GM23248 (cell line): Measurements from ENCODE around the gene CTNNA2. TPM values are rescaled to one million over a fixed set of nuclear protein-coding genes. Genes with fewer than 3 reads are reported as not detected.

ENCODE experiments used
- DNase-seq: peaks from one replicate; pipeline ENCODE4 v3.0.0-alpha.2; 2015
- H2AFZ ChIP-seq: fragments of 200-600 bp; sonication (generic); 2 replicates; pipeline ENCODE4 v1.6.1; 2016; ENCODE audit warnings: antibody characterized with exemption
- H3F3A ChIP-seq: fragments of 200-600 bp; sonication (generic); 2 replicates; pipeline ENCODE4 v1.6.1; 2016; ENCODE audit warnings: mild to moderate bottlenecking, antibody characterized with exemption, mixed run types; ENCODE audit not compliant: insufficient read depth
- H3K27ac ChIP-seq: fragments of 200-600 bp; sonication (generic); 2 replicates; pipeline ENCODE4 v1.5.1; 2016; ENCODE audit warnings: mild to moderate bottlenecking
- H3K27me3 ChIP-seq: fragments of 200-600 bp; sonication (generic); replicated peaks from 2 replicates; pipeline ENCODE4 v1.6.1; 2016; ENCODE audit warnings: mild to moderate bottlenecking; ENCODE audit not compliant: insufficient read depth
- H3K36me3 ChIP-seq: fragments of 200-600 bp; sonication (generic); 2 replicates; pipeline ENCODE4 v1.6.1; 2016; ENCODE audit warnings: low read depth, mild to moderate bottlenecking
- H3K4me1 ChIP-seq: fragments of 200-600 bp; sonication (generic); 2 replicates; pipeline ENCODE4 v1.6.1; 2016; ENCODE audit warnings: mild to moderate bottlenecking; ENCODE audit not compliant: insufficient read depth
- H3K4me2 ChIP-seq: fragments of 200-600 bp; sonication (generic); one replicate; pipeline ENCODE4 v1.6.1; 2016; ENCODE audit warnings: mild to moderate bottlenecking; ENCODE audit not compliant: unreplicated experiment
- H3K4me3 ChIP-seq: fragments of 200-600 bp; sonication (generic); 2 replicates; pipeline ENCODE4 v1.5.1; 2016; ENCODE audit warnings: mild to moderate bottlenecking
- H3K79me2 ChIP-seq: fragments of 200-600 bp; sonication (generic); 2 replicates; pipeline ENCODE4 v1.6.1; 2016; ENCODE audit warnings: mild to moderate bottlenecking; ENCODE audit not compliant: insufficient read depth
- H3K9ac ChIP-seq: fragments of 200-600 bp; sonication (generic); 2 replicates; pipeline ENCODE4 v1.6.1; 2016; ENCODE audit warnings: mild to moderate bottlenecking
- H3K9me2 ChIP-seq: fragments of 200-600 bp; sonication (generic); 2 replicates; pipeline ENCODE4 v1.6.1; 2016; ENCODE audit warnings: mixed run types, mild to moderate bottlenecking, moderate library complexity; ENCODE audit not compliant: insufficient read depth
- H3K9me3 ChIP-seq: fragments of 200-600 bp; sonication (generic); one replicate; pipeline ENCODE4 v1.6.1; 2017; ENCODE audit warnings: low read depth
- H4K20me1 ChIP-seq: fragments of 200-600 bp; sonication (generic); 2 replicates; pipeline ENCODE4 v1.6.0; 2016; ENCODE audit not compliant: insufficient read depth
- EZH2 ChIP-seq: fragments of 200-600 bp; sonication (generic); IDR thresholded peaks from 2 replicates; pipeline ENCODE4 v1.6.1; 2018; ENCODE audit warnings: antibody characterized with exemption, mild to moderate bottlenecking; ENCODE audit not compliant: insufficient read depth, poor library complexity, severe bottlenecking
- EZH2phosphoT487 ChIP-seq: fragments of 200-600 bp; sonication (generic); IDR thresholded peaks from 2 replicates; pipeline ENCODE4 v1.6.1; 2018; ENCODE audit warnings: antibody characterized with exemption, moderate library complexity, mild to moderate bottlenecking, low read depth; ENCODE audit not compliant: insufficient read depth
- WGBS, 2 experiments: methylation state at CpG; one replicate each; pipeline ENCODE4 v1.1.6; 2015 to 2017; ENCODE audit warnings: low lambda C conversion rate in 2 of 2, low coverage in 1 of 2; ENCODE audit errors: missing lambda C conversion rate in 2 of 2; 5-methylcytosine and 5-hydroxymethylcytosine counted together
- in situ Hi-C: fragments of 300-500 bp; cut with MboI; formaldehyde crosslinking; loops from 2 replicates; pipeline ENCODE4 v1.15.0; 2020
- polyA plus RNA-seq: library from polyadenylated mRNA; unstranded; fragments of >200 nt; fragmentation: Nextera tagmentation; extraction: Ambion mirVana; gene quantifications from 2 replicates; pipeline ENCODE4 v1.2.1, GENCODE V29; 2016
- total RNA-seq: library from RNA; depleted of rRNA; stranded (reverse); fragments of >200 nt; shearing (Covaris generic); gene quantifications from 2 replicates; pipeline ENCODE4 v1.2.3, GENCODE V29; 2014

CTNNA2 gene
- total and polyA plus RNA-seq, 2 experiments from 2014 or later, result not detected

GRCh38 chr2:79780781-79781180, 267.9 kb downstream of the CTNNA2 start:
- no peak for DNase-seq
- Histone ChIP-seq H3K9me3 (no peaks in the 10 kb centered on the region), H3K36me3 (no peaks in the 10 kb centered on the region), H3K4me1 (no peaks in the 10 kb centered on the region), H3K27me3 (no peaks in the 10 kb centered on the region), H3K79me2 (no peaks in the 10 kb centered on the region), H3K9me2 (no peaks in the 10 kb centered on the region), H3K9ac (no peak overlapping the region), H3K4me3 (no peak overlapping the region), H3K4me2 (no peak overlapping the region), H3K27ac (no peak overlapping the region), H4K20me1 (no peaks in the 10 kb centered on the region), H2AFZ (no peak overlapping the region), H3F3A (no peaks in the 10 kb centered on the region)
- 33 to 39% methylated on average over 1 of the region's 1 CpG for WGBS, 2 experiments
- in situ Hi-C loops, result no loop called here
- TF ChIP-seq EZH2, result no peak

- TF ChIP-seq EZH2 (no peak), EZH2phosphoT487 (no peak)
- 11 to 21% methylated on average over 4 of the region's 4 CpGs for WGBS, 2 experiments
- no peak for DNase-seq
Observed at GRCh38 chr2:79782576-79783452, 270.0 kb downstream of the CTNNA2 start.

GRCh38 chr2:79788952-79789651, 276.3 kb downstream of the CTNNA2 start:
- H3F3A ChIP-seq, result no peaks in the 10 kb centered on the region
- H3K9me2 ChIP-seq, result no peaks in the 10 kb centered on the region
- no peak overlapping the region for H3K4me3 ChIP-seq
- DNase-seq, result no peak
- no peaks in the 10 kb centered on the region for H3K4me1 ChIP-seq
- no peak overlapping the region for H3K27ac ChIP-seq
- no peaks in the 10 kb centered on the region for H3K9me3 ChIP-seq
- no peak overlapping the region for H2AFZ ChIP-seq
- H3K36me3 ChIP-seq, result no peaks in the 10 kb centered on the region
- 16 to 19% methylated on average over 7 of the region's 7 CpGs for WGBS, 2 experiments
- H3K79me2 ChIP-seq, result no peaks in the 10 kb centered on the region
- H3K27me3 ChIP-seq, result no peaks in the 10 kb centered on the region
- H4K20me1 ChIP-seq, result no peaks in the 10 kb centered on the region
- no peak overlapping the region for H3K4me2 ChIP-seq
- no peak overlapping the region for H3K9ac ChIP-seq
- in situ Hi-C loops, result no loop called here
- TF ChIP-seq EZH2 (no peak), EZH2phosphoT487 (no peak)

More at GRCh38 chr2:79782576-79783452, 270.0 kb downstream of the CTNNA2 start:
- in situ Hi-C loops, result no loop called here
- no peak overlapping the region for H3K4me2 ChIP-seq
- no peak overlapping the region for H2AFZ ChIP-seq
- no peak overlapping the region for H3K27ac ChIP-seq
- no peak overlapping the region for H3K4me3 ChIP-seq
- no peaks in the 10 kb centered on the region for H3K9me3 ChIP-seq
- no peaks in the 10 kb centered on the region for H4K20me1 ChIP-seq
- no peaks in the 10 kb centered on the region for H3K79me2 ChIP-seq
- no peaks in the 10 kb centered on the region for H3K36me3 ChIP-seq
- no peaks in the 10 kb centered on the region for H3K4me1 ChIP-seq
- no peaks in the 10 kb centered on the region for H3K9me2 ChIP-seq
- no peaks in the 10 kb centered on the region for H3K27me3 ChIP-seq
- no peak overlapping the region for H3K9ac ChIP-seq
- H3F3A ChIP-seq, result no peaks in the 10 kb centered on the region

- 19 to 22% methylated on average over 3 of the region's 3 CpGs for WGBS, 2 experiments
- H2AFZ ChIP-seq, result no peak overlapping the region
- no peaks in the 10 kb centered on the region for H3F3A ChIP-seq
- H3K36me3 ChIP-seq, result no peaks in the 10 kb centered on the region
- no peaks in the 10 kb centered on the region for H3K27me3 ChIP-seq
- H3K4me1 ChIP-seq, result no peaks in the 10 kb centered on the region
- DNase-seq, result no peak
- no peak overlapping the region for H3K4me2 ChIP-seq
- no peak overlapping the region for H3K9ac ChIP-seq
- no peaks in the 10 kb centered on the region for H3K9me2 ChIP-seq
- H4K20me1 ChIP-seq, result no peaks in the 10 kb centered on the region
- H3K27ac ChIP-seq, result no peak overlapping the region
- in situ Hi-C loops, result no loop called here
- H3K4me3 ChIP-seq, result no peak overlapping the region
- TF ChIP-seq EZH2, result no peak
- TF ChIP-seq EZH2phosphoT487, result no peak
- no peaks in the 10 kb centered on the region for H3K79me2 ChIP-seq
- H3K9me3 ChIP-seq, result no peaks in the 10 kb centered on the region
Observed at GRCh38 chr2:79789811-79790210, 277.0 kb downstream of the CTNNA2 start.
